HG02623 (cell line): ENCODE results near the gene STK11.
A peak's percentile ranks its signal among the peaks of the same experiment; 100 is the strongest.
"Not testable (repeated sequence)": the region's sequence is repeated elsewhere in the genome, so short reads cannot be mapped to it uniquely, and the experiment has no call there.

Experiments used
- ATAC-seq: cut with Tn5 transposase; IDR thresholded peaks from one replicate; pipeline ENCODE4 v1.9.1; 2021; ENCODE audit warnings: moderate library complexity; ENCODE audit not compliant: unreplicated experiment

STK11 gene

GRCh38 chr19:1169411-1169791, 36.2 kb upstream of the STK11 start:
- ATAC-seq: no peak

- no peak for ATAC-seq
Observed at GRCh38 chr19:1169921-1170885, 35.4 kb upstream of the STK11 start.

- no peak for ATAC-seq
Observed at GRCh38 chr19:1170938-1171754, 34.4 kb upstream of the STK11 start.

GRCh38 chr19:1171755-1172352, 33.7 kb upstream of the STK11 start:
- no peak for ATAC-seq

- ATAC-seq: no peak
Observed at GRCh38 chr19:1172353-1173158, 33.0 kb upstream of the STK11 start.

- no peak for ATAC-seq
Observed at GRCh38 chr19:1173159-1173844, 32.3 kb upstream of the STK11 start.

- ATAC-seq: peak; percentile 45
Observed at GRCh38 chr19:1173845-1174809, 31.5 kb upstream of the STK11 start, which contains the start of gene SBNO2. SBNO2 (minus strand) TSS chr19:1174268; CDS start chr19:1154276, 19,992 bp downstream.

GRCh38 chr19:1177322-1178114, 28.1 kb upstream of the STK11 start:
- no peak for ATAC-seq

GRCh38 chr19:1181606-1182005, 24.0 kb upstream of the STK11 start:
- ATAC-seq: no peak

- no peak for ATAC-seq
Observed at GRCh38 chr19:1182068-1182467, 23.5 kb upstream of the STK11 start.

- no peak for ATAC-seq
Observed at GRCh38 chr19:1182727-1183126, 22.9 kb upstream of the STK11 start.

- no peak for ATAC-seq
Observed at GRCh38 chr19:1183543-1184172, 21.9 kb upstream of the STK11 start.

- ATAC-seq: no peak
Observed at GRCh38 chr19:1189419-1189818, 16.2 kb upstream of the STK11 start.

- ATAC-seq: no peak
Observed at GRCh38 chr19:1199531-1199930, 6.0 kb upstream of the STK11 start.

- not testable (repeated sequence) for ATAC-seq
Observed at GRCh38 chr19:1200614-1201013, 5.0 kb upstream of the STK11 start.

- ATAC-seq: no peak
Observed at GRCh38 chr19:1206150-1206863, 729 bp downstream of the STK11 start.
